K562 (cell line): ENCODE results near the gene GFOD2. TPM values are rescaled to one million over a fixed set of nuclear protein-coding genes. Genes with fewer than 3 reads are reported as not detected.

Experiments used
- CREB1 ChIP-seq, 2 experiments: sonication (generic) in 1 of 2; formaldehyde crosslinking in 1 of 2; IDR thresholded peaks; 2 replicates each; pipeline versions ENCODE4 v1.6.1 to v1.8.0; 2012 to 2022; ENCODE audit warnings: inconsistent platforms in 1 of 2, mild to moderate bottlenecking in 1 of 2, missing genetic modification reagents in 1 of 2, moderate library complexity in 1 of 2
- CREM ChIP-seq: IDR thresholded peaks from 2 replicates; pipeline ENCODE4 v1.6.1; 2014; ENCODE audit warnings: antibody characterized with exemption, low read depth
- DACH1 ChIP-seq: fragments of 450-650 bp; IDR thresholded peaks from 2 replicates; pipeline ENCODE4 v1.6.1; 2018; ENCODE audit not compliant: partially characterized antibody
- GABPB1 ChIP-seq: sonication (generic); formaldehyde crosslinking; IDR thresholded peaks from 2 replicates; pipeline ENCODE4 v1.8.0; 2022; ENCODE audit warnings: mild to moderate bottlenecking, missing genetic modification reagents
- GTF3C2 ChIP-seq: IDR thresholded peaks from 3 replicates; pipeline ENCODE4 v1.6.1; 2011; ENCODE audit warnings: borderline replicate concordance, mild to moderate bottlenecking, moderate library complexity; ENCODE audit not compliant: insufficient read length; ENCODE audit errors: extremely low read depth
- HCFC1 ChIP-seq: IDR thresholded peaks from 2 replicates; pipeline ENCODE4 v1.6.1; 2012; ENCODE audit warnings: low read depth, low read length, improper control_type of control experiment
- JUN ChIP-seq, 2 experiments: sonication (generic) in 1 of 2; formaldehyde crosslinking in 1 of 2; IDR thresholded peaks; 2 replicates each; pipeline versions ENCODE4 v1.6.1 to v1.8.0; 2012 to 2022; ENCODE audit warnings: borderline replicate concordance in 2 of 2, mild to moderate bottlenecking in 2 of 2, improper control_type of control experiment in 1 of 2, low read depth in 1 of 2, low read length in 1 of 2, missing genetic modification reagents in 1 of 2
- KHSRP ChIP-seq: fragments of 450-650 bp; IDR thresholded peaks from 2 replicates; pipeline ENCODE4 v1.6.1; 2017
- KLF1 ChIP-seq: fragments of 450-650 bp; IDR thresholded peaks from 2 replicates; pipeline ENCODE4 v1.6.1; 2016; ENCODE audit warnings: missing genetic modification characterization, missing compliant biosample characterization
- MBD2 ChIP-seq: sonication (generic); IDR thresholded peaks from 2 replicates; pipeline ENCODE4 v1.6.1; 2016; ENCODE audit warnings: low read depth, borderline replicate concordance
- MIER1 ChIP-seq: fragments of 450-650 bp; IDR thresholded peaks from 2 replicates; pipeline ENCODE4 v1.6.1; 2016; ENCODE audit warnings: antibody characterized with exemption, mild to moderate bottlenecking, low read depth
- NR2C1 ChIP-seq, 2 experiments: fragments of 450-650 bp; IDR thresholded peaks; 2 replicates each; pipeline ENCODE4 v1.6.1; 2017; ENCODE audit warnings: mild to moderate bottlenecking in 2 of 2, antibody characterized with exemption in 1 of 2, inconsistent platforms in 1 of 2, missing compliant biosample characterization in 1 of 2, missing genetic modification characterization in 1 of 2
- NR4A1 ChIP-seq, 2 experiments: fragments of 250-450 bp in 1 of 2; fragments of 450-650 bp in 1 of 2; sonication (Bioruptor Pico) in 1 of 2; IDR thresholded peaks; 2 replicates each; pipeline versions ENCODE4 v1.4.0 to v1.6.1; 2016 to 2020; ENCODE audit warnings: mild to moderate bottlenecking in 2 of 2, missing compliant biosample characterization in 1 of 2, missing genetic modification characterization in 1 of 2, moderate library complexity in 1 of 2
- PCBP1 ChIP-seq: fragments of 200-400 bp; formaldehyde crosslinking; IDR thresholded peaks from 2 replicates; pipeline ENCODE4 v1.6.1; 2018; ENCODE audit warnings: mild to moderate bottlenecking, low read depth, low read length; ENCODE audit not compliant: poor library complexity, severe bottlenecking
- POLR2G ChIP-seq: fragments of 200-400 bp; formaldehyde crosslinking; IDR thresholded peaks from 2 replicates; pipeline ENCODE4 v1.6.1; 2017; ENCODE audit warnings: low read depth, mild to moderate bottlenecking, antibody characterized with exemption, low read length, moderate library complexity
- RAD21 ChIP-seq, 2 experiments: fragments of 250-450 bp in 1 of 2; fragments of 450-650 bp in 1 of 2; sonication (Bioruptor Pico) in 1 of 2; formaldehyde crosslinking in 1 of 2; IDR thresholded peaks in 1 of 2; conservative IDR thresholded peaks in 1 of 2; 2 replicates each; pipeline versions ENCODE4 v1.4.0 to v1.8.0; 2020 to 2022; ENCODE audit warnings: mild to moderate bottlenecking in 2 of 2, moderate library complexity in 1 of 2
- RB1 ChIP-seq: fragments of 450-650 bp; IDR thresholded peaks from 2 replicates; pipeline ENCODE4 v1.6.1; 2017; ENCODE audit warnings: low read depth, mild to moderate bottlenecking
- SIN3B ChIP-seq: fragments of 450-650 bp; IDR thresholded peaks from 2 replicates; pipeline ENCODE4 v1.6.1; 2017; ENCODE audit warnings: low read depth, mild to moderate bottlenecking, moderate library complexity
- SMAD1 ChIP-seq: fragments of 150-350 bp; IDR thresholded peaks from 2 replicates; pipeline ENCODE4 v1.6.1; 2014; ENCODE audit warnings: low read length, low read depth; ENCODE audit not compliant: partially characterized antibody
- TEAD1 ChIP-seq, 2 experiments: fragments of 450-650 bp in 1 of 2; sonication (generic) in 1 of 2; formaldehyde crosslinking; IDR thresholded peaks; 2 replicates each; pipeline versions ENCODE4 v1.4.0 to v1.8.0; 2020 to 2022; ENCODE audit warnings: mild to moderate bottlenecking in 2 of 2, missing genetic modification reagents in 1 of 2
- ZNF696 ChIP-seq: fragments of 250-450 bp; sonication (Bioruptor Pico); conservative IDR thresholded peaks from 2 replicates; pipeline ENCODE4 v1.4.0; 2020; ENCODE audit warnings: mild to moderate bottlenecking, moderate library complexity
- polyA plus RNA-seq, 8 experiments: library from polyadenylated mRNA; depleted of rRNA in 4 of 8; stranded (reverse) in 5 of 8; unstranded in 3 of 8; fragments of >200 nt; fragmentation: Nextera tagmentation in 2 of 8; fragmentation: Illumina TruSeq in 1 of 8; extraction: Ambion mirVana in 2 of 8; extraction: Trizol in 1 of 8; gene quantifications; 2 replicates each; pipeline versions ENCODE4 v1.2.1 to v1.2.3, GENCODE V29; 2011 to 2014; ENCODE audit warnings: inconsistent platforms in 1 of 8, missing spikeins in 1 of 8
- total RNA-seq, 7 experiments: library from RNA; depleted of rRNA in 6 of 7; stranded (reverse); fragments of >200 nt in 6 of 7; fragmentation: Illumina TruSeq in 2 of 7; extraction: Trizol in 2 of 7; gene quantifications; 2 replicates each; pipeline versions ENCODE4 v1.2.1 to v1.2.3, GENCODE V29; 2011 to 2021; ENCODE audit warnings: low replicate concordance in 1 of 7

The GFOD2 gene
- total and polyA plus RNA-seq, 9 of the 15 experiments (the other 6 are each of a cell fraction or from before 2014, with no cell fraction given) = 1.9 to 15.8 (median 11.1) TPM

GRCh38 chr16:67666559-67667452 is 52.3 kb downstream of the GFOD2 start, which contains the start of the genes C16orf86 and ENKD1 (continued):
- 0 out of 4 replicates have a peak, but pooled peaks of 1 of the 2 experiments have one; percentile 26 for TF ChIP-seq TEAD1 (CRISPR knock-in tag; IDR thresholded peaks at IDR 0.05)
- TF ChIP-seq HCFC1 = peak; percentile 95
- TF ChIP-seq SIN3B = 0 out of 2 replicates have a peak, but pooled peaks have one; percentile 30
- peak; percentile 47; the same call in 1 of the 2 replicates for TF ChIP-seq CREM
- no peak for TF ChIP-seq DACH1
- no peak for TF ChIP-seq MIER1
- TF ChIP-seq ZNF696 (CRISPR knock-in tag) = no peak
- peak; percentile 64; the same call in 1 of the 2 replicates for TF ChIP-seq MBD2
- TF ChIP-seq PCBP1 = peak; percentile 46
- no peak for TF ChIP-seq JUN (IDR thresholded peaks at IDR 0.05; ENCODE audit: borderline replicate concordance, low read depth, low read length)
- TF ChIP-seq JUN (CRISPR knock-in tag; IDR thresholded peaks at IDR 0.05; ENCODE audit: borderline replicate concordance) = no peak
- no peak for TF ChIP-seq KHSRP
- no peak for TF ChIP-seq SMAD1
- TF ChIP-seq RAD21 (CRISPR knock-in tag; conservative IDR thresholded peaks at IDR 0.05 in 1 of 2, IDR thresholded peaks at IDR 0.05 in 1 of 2) = no peak
- TF ChIP-seq POLR2G = peak; percentile 73
- TF ChIP-seq GTF3C2 = no peak
- peak; percentile 92 for TF ChIP-seq GABPB1 (CRISPR knock-in tag)
- TF ChIP-seq NR4A1 (CRISPR knock-in tag; IDR thresholded peaks at IDR 0.05) = no peak
- TF ChIP-seq NR4A1 (tag; IDR thresholded peaks at IDR 0.05) = no peak
- TF ChIP-seq CREB1 (IDR thresholded peaks at IDR 0.05) = no peak
- TF ChIP-seq CREB1 (CRISPR knock-in tag; IDR thresholded peaks at IDR 0.05) = no peak
- TF ChIP-seq KLF1 = no peak
- TF ChIP-seq RB1 = peak; percentile 64; the same call in 1 of the 2 replicates
- TF ChIP-seq NR2C1 (IDR thresholded peaks at IDR 0.05) = peak; percentile 98
- peak; percentile 99 for TF ChIP-seq NR2C1 (tag; IDR thresholded peaks at IDR 0.05)
